Gastrocnemius medialis (tissue), 4 donors: ENCODE results near the gene HLCS.

Source experiments
- CTCF ChIP-seq, 5 experiments: fragments of 450-650 bp in 3 of 5; fragments of 200-600 bp in 2 of 5; sonication (generic) in 2 of 5; IDR thresholded peaks in 4 of 5; conservative IDR thresholded peaks in 1 of 5; 1 replicate in 4 of 5; 2 replicates in 1 of 5; pipeline ENCODE4 v1.5.1; 2016 to 2019; ENCODE audit warnings: antibody characterized with exemption in 5 of 5, mild to moderate bottlenecking in 3 of 5, moderate library complexity in 3 of 5
- POLR2A ChIP-seq, 2 donors: fragments of 450-650 bp; IDR thresholded peaks; one replicate each; pipeline ENCODE4 v1.6.1; 2017; ENCODE audit warnings: antibody characterized with exemption in 2 of 2, mild to moderate bottlenecking in 2 of 2, moderate library complexity in 2 of 2

- TF ChIP-seq CTCF (IDR thresholded peaks at IDR 0.05 in 4 of 5, conservative IDR thresholded peaks at IDR 0.05 in 1 of 5) (no peak), POLR2A (IDR thresholded peaks at IDR 0.05) (no peak)
Observed at GRCh38 chr21:36973986-36974850, 7.7 kb upstream of the HLCS start.
